ENCODE results near the gene HDGF.
"Not testable (repeated sequence)": the region's sequence is repeated elsewhere in the genome, so short reads cannot be mapped to it uniquely, and the experiment has no call there.

The HDGF gene

DNA sequence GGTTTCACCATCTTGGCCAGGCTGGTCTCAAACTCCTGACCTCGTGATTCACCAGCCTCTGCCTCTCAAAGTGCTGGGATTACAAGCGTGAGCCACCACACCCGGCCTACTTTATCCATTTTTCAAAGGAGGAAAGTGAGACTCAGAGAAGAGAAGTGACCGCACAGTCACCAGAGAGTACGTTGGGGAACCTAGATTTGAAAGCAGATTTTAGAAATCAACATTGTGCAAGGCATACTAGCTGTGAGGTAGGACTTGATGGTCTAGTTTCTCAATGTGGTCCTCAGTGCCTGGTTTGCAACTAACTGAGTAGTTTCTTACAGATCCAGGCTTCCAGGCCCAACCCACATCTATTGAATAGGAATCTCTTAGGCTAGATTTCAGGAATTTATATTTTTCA, 14.2 kb upstream of the HDGF start:
- no peaks in the 10 kb centered on the region for H3K9me2 ChIP-seq (ENCODE audit: low read depth, low read length)
- no peaks in the 10 kb centered on the region for H3F3A ChIP-seq (ENCODE audit: insufficient read depth, low read length)
- H3K4me1 ChIP-seq (ENCODE audit: insufficient read depth, low read length, severe bottlenecking): peaks cover 29% of the 10 kb centered on the region
- H2AFZ ChIP-seq (ENCODE audit: low read length): no peak overlapping the region
- H3K27me3 ChIP-seq (ENCODE audit: insufficient read depth, low read length): no peaks in the 10 kb centered on the region
- H3K9me3 ChIP-seq (ENCODE audit: low read length): no peaks in the 10 kb centered on the region
- no peak overlapping the region for H3K27ac ChIP-seq (ENCODE audit: low read depth, low read length, poor library complexity, severe bottlenecking)
- no peak overlapping the region for H3K4me3 ChIP-seq (ENCODE audit: low read depth, low read length, poor library complexity, severe bottlenecking)
- peaks cover 26% of the 10 kb centered on the region for H3K79me2 ChIP-seq (ENCODE audit: insufficient read depth, low read length)
- no peak overlapping the region; the same call in 1 of the 2 replicates for H3K4me2 ChIP-seq (ENCODE audit: low read length)
- no peaks in the 10 kb centered on the region for H4K20me1 ChIP-seq (ENCODE audit: insufficient read depth, low read length)
- no peak overlapping the region for H3K9ac ChIP-seq (ENCODE audit: low read length)
- H3K36me3 ChIP-seq (ENCODE audit: insufficient read depth, low read length): peaks cover 17% of the 10 kb centered on the region
- TF ChIP-seq CTCF (IDR thresholded peaks at IDR 0.05; ENCODE audit: low read length): no peak
- no peak for TF ChIP-seq EZH2 (IDR thresholded peaks at IDR 0.05; ENCODE audit: borderline replicate concordance, low read length)

DNA sequence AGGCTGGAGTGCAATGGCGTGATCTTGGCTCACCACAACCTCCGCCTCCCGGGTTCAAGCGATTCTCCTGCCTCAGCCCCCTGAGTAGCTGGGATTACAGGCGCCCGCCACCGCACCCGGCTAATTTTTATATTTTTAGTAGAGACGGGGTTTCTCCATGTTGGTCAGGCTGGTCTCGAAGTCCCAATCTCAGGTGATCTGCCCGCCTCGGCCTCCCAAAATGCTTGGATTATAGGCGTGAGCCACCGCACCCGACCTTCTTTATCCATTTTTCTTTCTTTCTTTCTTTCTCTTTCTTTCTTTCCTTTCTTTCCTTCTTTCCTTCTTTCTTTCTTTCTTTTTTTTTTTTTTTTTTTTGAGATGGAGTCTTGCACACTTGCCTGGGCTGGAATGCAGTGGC, 13.7 kb upstream of the HDGF start:
- H2AFZ ChIP-seq (ENCODE audit: low read length); H3K27me3 ChIP-seq (ENCODE audit: insufficient read depth, low read length); H4K20me1 ChIP-seq (ENCODE audit: insufficient read depth, low read length): not testable (repeated sequence)

DNA sequence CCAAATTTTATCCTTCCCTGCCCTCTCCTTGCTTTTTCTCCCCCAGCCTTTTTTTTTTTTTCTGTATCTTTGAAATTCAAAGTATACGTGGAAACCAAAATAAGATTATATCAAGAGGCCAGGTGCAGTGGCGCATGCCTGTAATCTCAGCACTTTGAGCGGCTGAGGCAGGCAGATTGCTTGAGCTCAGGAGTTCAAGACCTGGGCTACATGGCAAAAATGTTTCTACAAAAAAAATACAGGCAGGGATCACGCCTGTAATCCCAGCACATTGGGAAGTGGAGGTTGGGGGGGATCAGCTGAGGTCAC, 9.3 kb upstream of the HDGF start:
- Histone ChIP-seq H3K4me3 (ENCODE audit: low read depth, low read length, poor library complexity, severe bottlenecking) (no peak overlapping the region), H3K9me2 (ENCODE audit: low read depth, low read length) (no peaks in the 10 kb centered on the region), H3K4me2 (ENCODE audit: low read length) (no peak overlapping the region), H2AFZ (ENCODE audit: low read length) (no peak overlapping the region), H3K27ac (ENCODE audit: low read depth, low read length, poor library complexity, severe bottlenecking) (no peak overlapping the region), H3K27me3 (ENCODE audit: insufficient read depth, low read length) (no peaks in the 10 kb centered on the region), H3K79me2 (ENCODE audit: insufficient read depth, low read length) (no peaks in the 10 kb centered on the region), H3F3A (ENCODE audit: insufficient read depth, low read length) (no peaks in the 10 kb centered on the region), H3K4me1 (ENCODE audit: insufficient read depth, low read length, severe bottlenecking) (no peaks in the 10 kb centered on the region), H3K9ac (ENCODE audit: low read length) (no peak overlapping the region), H4K20me1 (ENCODE audit: insufficient read depth, low read length) (no peaks in the 10 kb centered on the region), H3K36me3 (ENCODE audit: insufficient read depth, low read length) (no peaks in the 10 kb centered on the region), H3K9me3 (ENCODE audit: low read length) (no peaks in the 10 kb centered on the region)
- TF ChIP-seq CTCF (IDR thresholded peaks at IDR 0.05; ENCODE audit: low read length) (no peak), EZH2 (IDR thresholded peaks at IDR 0.05; ENCODE audit: borderline replicate concordance, low read length) (no peak)

More for the DNA sequence above, 13.7 kb upstream of the HDGF start:
- Histone ChIP-seq H3K36me3 (ENCODE audit: insufficient read depth, low read length) (peaks cover 12% of the 10 kb centered on the region; the same call in 1 of the 2 replicates), H3K4me1 (ENCODE audit: insufficient read depth, low read length, severe bottlenecking) (peaks cover 29% of the 10 kb centered on the region), H3K79me2 (ENCODE audit: insufficient read depth, low read length) (peaks cover 21% of the 10 kb centered on the region)
- not testable (repeated sequence) for H3K9ac ChIP-seq (ENCODE audit: low read length); H3K27ac ChIP-seq (ENCODE audit: low read depth, low read length, poor library complexity, severe bottlenecking); H3K9me3 ChIP-seq (ENCODE audit: low read length); H3K4me2 ChIP-seq (ENCODE audit: low read length); H3K4me3 ChIP-seq (ENCODE audit: low read depth, low read length, poor library complexity, severe bottlenecking); H3K9me2 ChIP-seq (ENCODE audit: low read depth, low read length); H3F3A ChIP-seq (ENCODE audit: insufficient read depth, low read length)

GRCh38 chr1:156760092-156760795, 8.8 kb upstream of the HDGF start:
- Histone ChIP-seq H3K79me2 (ENCODE audit: insufficient read depth, low read length) (no peaks in the 10 kb centered on the region), H3K27ac (ENCODE audit: low read depth, low read length, poor library complexity, severe bottlenecking) (no peak overlapping the region), H3K9me2 (ENCODE audit: low read depth, low read length) (no peaks in the 10 kb centered on the region), H3K9ac (ENCODE audit: low read length) (no peak overlapping the region), H2AFZ (ENCODE audit: low read length) (no peak overlapping the region), H3F3A (ENCODE audit: insufficient read depth, low read length) (no peaks in the 10 kb centered on the region), H3K4me1 (ENCODE audit: insufficient read depth, low read length, severe bottlenecking) (no peaks in the 10 kb centered on the region), H3K4me2 (ENCODE audit: low read length) (no peak overlapping the region), H3K4me3 (ENCODE audit: low read depth, low read length, poor library complexity, severe bottlenecking) (no peak overlapping the region), H3K36me3 (ENCODE audit: insufficient read depth, low read length) (no peaks in the 10 kb centered on the region), H3K27me3 (ENCODE audit: insufficient read depth, low read length) (no peaks in the 10 kb centered on the region), H4K20me1 (ENCODE audit: insufficient read depth, low read length) (no peaks in the 10 kb centered on the region), H3K9me3 (ENCODE audit: low read length) (no peaks in the 10 kb centered on the region)
- no peak for TF ChIP-seq CTCF (IDR thresholded peaks at IDR 0.05; ENCODE audit: low read length)
- TF ChIP-seq EZH2 (IDR thresholded peaks at IDR 0.05; ENCODE audit: borderline replicate concordance, low read length): no peak

- not testable (repeated sequence) for H3K9me2 ChIP-seq (ENCODE audit: low read depth, low read length); H3K27me3 ChIP-seq (ENCODE audit: insufficient read depth, low read length); H3K9me3 ChIP-seq (ENCODE audit: low read length); H3K9ac ChIP-seq (ENCODE audit: low read length); H3K36me3 ChIP-seq (ENCODE audit: insufficient read depth, low read length); H3K27ac ChIP-seq (ENCODE audit: low read depth, low read length, poor library complexity, severe bottlenecking); H3F3A ChIP-seq (ENCODE audit: insufficient read depth, low read length); H3K4me1 ChIP-seq (ENCODE audit: insufficient read depth, low read length, severe bottlenecking); H3K79me2 ChIP-seq (ENCODE audit: insufficient read depth, low read length); H4K20me1 ChIP-seq (ENCODE audit: insufficient read depth, low read length); H3K4me3 ChIP-seq (ENCODE audit: low read depth, low read length, poor library complexity, severe bottlenecking); H2AFZ ChIP-seq (ENCODE audit: low read length); H3K4me2 ChIP-seq (ENCODE audit: low read length)
These were observed 6.2 kb upstream of the HDGF start for GRCh38 chr1:156757572-156758253.
